Measurements from ENCODE around the gene TRPM2.

DNA sequence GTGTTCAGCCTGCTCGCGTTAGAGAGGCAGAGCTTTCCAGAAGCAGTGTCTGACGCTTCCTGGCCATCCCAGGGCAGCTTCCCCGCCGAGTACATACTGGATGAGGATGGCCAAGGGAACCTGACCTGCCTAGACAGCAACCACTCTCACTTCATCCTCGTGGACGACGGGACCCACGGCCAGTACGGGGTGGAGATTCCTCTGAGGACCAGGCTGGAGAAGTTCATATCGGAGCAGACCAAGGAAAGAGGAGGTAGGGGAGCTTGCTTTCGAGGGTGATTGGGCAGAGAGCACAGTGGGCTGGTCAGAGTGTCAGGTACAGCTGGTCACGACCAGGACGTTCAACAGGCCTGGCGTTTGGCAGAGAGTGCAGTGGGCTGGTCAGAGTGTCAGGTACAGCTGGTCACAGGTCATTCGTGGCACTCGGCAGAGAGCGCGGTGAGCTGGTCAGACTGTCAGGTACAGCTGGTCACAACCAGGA, 22.4 kb downstream of the TRPM2 start:
- TF ChIP-seq, protein P1, sequence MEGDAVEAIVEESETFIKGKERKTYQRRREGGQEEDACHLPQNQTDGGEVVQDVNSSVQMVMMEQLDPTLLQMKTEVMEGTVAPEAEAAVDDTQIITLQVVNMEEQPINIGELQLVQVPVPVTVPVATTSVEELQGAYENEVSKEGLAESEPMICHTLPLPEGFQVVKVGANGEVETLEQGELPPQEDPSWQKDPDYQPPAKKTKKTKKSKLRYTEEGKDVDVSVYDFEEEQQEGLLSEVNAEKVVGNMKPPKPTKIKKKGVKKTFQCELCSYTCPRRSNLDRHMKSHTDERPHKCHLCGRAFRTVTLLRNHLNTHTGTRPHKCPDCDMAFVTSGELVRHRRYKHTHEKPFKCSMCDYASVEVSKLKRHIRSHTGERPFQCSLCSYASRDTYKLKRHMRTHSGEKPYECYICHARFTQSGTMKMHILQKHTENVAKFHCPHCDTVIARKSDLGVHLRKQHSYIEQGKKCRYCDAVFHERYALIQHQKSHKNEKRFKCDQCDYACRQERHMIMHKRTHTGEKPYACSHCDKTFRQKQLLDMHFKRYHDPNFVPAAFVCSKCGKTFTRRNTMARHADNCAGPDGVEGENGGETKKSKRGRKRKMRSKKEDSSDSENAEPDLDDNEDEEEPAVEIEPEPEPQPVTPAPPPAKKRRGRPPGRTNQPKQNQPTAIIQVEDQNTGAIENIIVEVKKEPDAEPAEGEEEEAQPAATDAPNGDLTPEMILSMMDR (IDR thresholded peaks at IDR 0.05), result no peak
- no peak for TF ChIP-seq POLR2A (IDR thresholded peaks at IDR 0.05)
